Lung microvascular endothelial cell (primary cell): ENCODE measurements around the gene SYT15. TPM values are rescaled to one million over a fixed set of nuclear protein-coding genes. Genes with fewer than 3 reads are reported as not detected.
"Not testable (repeated sequence)": the region's sequence is repeated elsewhere in the genome, so short reads cannot be mapped to it uniquely, and the experiment has no call there.

ENCODE experiments used
- DNase-seq, 2 donors: peaks; one replicate each; pipeline versions ENCODE4 v3.0.0 to v3.0.0-alpha.2; 2010; ENCODE audit warnings: low read depth in 2 of 2
- total RNA-seq: library from RNA; depleted of rRNA; stranded (reverse); fragments of >200 nt; gene quantifications from 2 replicates; pipeline ENCODE4 v1.2.1, GENCODE V29; 2014

SYT15 gene
- 0.65 and 0.79 TPM in 2 replicates for total RNA-seq

DNA sequence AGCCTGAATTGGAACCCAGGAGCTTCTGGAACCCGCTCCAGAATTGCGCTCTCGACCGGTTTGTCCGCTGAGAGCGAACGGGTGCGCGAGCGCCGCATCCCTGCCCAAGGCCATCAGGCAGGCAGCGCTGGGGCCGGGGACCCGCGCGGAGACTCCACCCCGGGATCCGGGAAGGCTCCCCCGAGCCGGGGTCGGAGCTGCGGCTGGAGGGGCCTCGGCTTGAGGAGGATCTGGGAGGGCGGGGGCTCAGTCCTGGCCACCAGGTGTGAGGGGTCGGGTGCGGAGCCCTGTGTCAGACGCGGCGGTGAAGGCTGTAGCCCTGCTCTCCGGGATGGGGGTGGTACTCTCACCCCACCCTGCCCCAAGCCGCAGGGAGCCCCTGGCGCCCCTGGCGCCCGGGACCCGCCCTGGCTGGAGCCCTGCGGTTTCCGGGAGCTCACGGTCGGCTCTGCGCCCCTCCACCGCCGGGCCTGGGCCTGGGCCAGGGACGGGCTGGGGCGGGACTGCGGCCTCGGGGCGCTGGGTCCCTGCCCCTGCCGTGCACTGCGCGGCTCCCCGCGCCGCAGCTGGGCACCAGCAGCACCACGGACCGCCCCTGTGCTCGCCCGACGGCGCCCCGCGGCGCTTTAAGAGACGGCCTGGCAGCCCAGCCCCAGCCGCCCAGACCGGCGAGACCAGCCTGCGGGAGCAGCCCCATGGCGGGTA is at the start of gene SYT15:
Gene SYT15, plus strand, starts transcription at position 655 of the 705 bp plus-strand sequence. Its CDS starts 41 bp downstream, at position 696.
- not testable (repeated sequence) for DNase-seq

DNA sequence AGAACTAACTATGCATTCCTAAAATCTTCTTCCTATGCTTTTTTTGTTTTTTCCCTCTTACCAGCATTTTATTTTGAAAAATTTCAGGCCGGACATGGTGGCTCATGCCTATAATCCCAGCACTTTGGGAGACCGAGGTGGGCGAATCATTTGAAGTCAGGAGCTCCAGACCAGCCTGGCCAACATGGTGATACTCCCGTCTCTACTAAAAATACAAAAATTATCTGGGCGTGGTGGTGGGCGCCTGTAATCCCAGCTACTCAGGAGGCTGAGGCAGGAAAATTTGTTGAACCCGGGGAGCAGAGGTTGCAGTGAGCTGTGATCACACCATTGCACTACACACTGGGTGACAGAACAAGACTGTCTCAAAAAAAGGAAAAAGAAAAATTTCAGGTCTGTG is 49.2 kb upstream of the SYT15 start:
- not testable (repeated sequence) for DNase-seq

DNA sequence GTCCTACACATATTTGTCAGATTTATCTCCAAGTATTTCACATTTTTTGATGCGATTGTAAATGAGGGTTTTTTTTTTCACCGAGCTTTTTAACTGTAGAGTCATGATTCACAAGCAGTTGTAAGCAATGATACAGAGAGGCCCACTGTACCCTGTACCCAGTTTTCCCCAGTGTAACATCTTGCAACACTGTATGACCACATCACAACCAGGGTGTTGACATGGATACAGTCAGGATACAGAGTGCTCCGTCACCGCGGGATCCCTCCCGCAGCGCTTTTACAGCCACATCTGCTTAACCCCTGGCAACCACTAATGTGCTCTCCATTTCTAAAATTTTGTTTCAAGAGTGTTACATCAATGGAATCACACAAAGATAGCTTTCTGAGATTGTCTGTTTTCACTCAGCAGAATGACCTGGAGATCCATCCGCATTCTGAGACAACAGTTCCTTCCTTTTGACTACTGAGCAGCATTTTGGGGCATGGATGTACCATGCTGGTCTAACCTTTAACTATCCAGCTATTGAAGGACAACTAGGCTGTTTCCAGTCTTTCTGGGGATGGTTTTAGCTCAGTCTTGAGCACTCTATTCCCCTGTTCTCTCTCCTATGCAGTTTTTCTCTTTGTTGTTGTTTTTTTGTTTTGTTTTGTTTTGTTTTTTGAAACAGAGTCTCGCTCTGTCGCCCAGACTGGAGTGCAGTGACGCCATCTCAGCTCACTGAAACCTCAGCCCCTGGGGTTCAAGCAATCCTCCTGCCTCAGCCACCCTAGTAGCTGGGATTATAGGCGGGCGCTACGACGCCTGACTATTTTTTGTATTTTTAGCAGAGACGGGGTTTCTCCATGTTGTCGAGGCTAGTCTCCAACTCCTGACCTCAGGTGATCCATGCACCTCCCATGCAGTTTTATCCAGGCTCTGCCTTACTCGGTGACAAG is 48.4 kb upstream of the SYT15 start:
- DNase-seq, result no peak

DNA sequence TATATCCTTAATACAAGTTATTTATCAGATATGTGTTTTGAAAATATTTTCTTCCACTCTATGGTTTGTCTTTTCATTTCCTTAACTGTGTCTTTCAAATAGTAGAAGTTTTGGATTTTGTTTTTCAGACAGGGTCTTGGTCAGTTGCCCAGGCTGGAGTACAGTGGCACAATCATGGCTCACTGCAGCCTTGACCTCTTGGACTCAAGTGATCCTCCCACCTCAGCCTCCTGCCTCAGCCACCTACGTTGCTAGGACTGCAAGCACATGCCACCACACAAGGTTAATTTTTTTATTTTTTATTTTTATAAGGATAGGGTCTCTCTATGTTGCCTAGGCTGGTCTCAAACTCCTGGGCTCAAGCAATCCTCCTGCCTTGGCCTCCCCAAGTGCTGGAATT is 46.7 kb upstream of the SYT15 start:
- DNase-seq, result not testable (repeated sequence)

DNA sequence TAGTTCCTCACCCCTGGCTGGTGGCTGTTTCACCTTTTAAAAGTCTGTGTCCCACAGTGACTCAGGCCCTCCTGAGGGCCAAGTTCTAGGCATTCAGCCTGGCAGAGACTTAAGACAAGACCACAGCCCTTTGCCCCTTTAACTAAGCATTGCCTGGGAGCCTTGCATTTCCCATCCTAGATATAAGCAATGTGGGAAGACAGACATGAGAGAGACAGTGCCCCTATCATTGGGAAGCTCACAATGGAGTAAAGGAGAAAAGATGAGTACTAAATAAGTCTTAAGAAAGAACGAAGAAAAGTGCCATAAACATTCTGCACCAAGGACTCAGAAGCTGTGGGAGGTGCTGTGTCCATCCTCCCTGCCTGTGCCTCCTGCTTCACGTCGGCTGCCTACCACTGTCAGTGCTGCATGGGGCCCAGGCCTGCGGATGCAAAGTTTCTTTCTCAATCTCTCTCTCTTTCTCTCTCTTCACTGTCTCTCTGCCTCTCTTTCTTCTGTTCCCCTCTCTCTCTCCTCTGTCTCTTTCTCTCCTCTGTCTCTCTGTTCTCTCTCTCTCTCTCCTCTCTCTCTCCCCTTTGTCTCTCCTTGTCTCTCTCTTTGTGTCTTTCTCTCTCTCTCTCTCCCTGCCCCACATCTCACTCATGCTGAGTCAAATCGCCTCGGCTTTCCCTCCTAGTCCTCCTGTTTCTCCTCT is 44.0 kb upstream of the SYT15 start:
- no peak for DNase-seq

DNA sequence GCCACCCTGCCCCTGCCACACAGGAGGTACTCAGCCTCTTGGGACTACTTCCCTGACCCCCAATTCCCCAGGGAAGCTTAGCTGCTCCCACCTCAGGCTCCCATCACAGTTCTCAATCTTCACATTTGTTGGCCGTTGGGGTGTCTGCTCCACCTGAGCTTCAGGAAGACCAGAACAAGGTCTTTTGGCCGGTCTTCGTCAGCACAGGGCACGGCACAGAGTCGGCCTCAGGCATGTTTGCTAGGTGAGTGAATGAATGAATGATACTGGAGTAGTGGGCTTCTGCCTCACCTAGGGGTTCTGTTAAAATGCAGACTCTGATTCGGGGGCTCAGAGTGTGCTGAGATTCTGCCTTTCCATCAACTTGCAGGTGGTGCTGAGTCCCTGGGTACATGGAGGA is 42.8 kb upstream of the SYT15 start:
- DNase-seq, result no peak

DNA sequence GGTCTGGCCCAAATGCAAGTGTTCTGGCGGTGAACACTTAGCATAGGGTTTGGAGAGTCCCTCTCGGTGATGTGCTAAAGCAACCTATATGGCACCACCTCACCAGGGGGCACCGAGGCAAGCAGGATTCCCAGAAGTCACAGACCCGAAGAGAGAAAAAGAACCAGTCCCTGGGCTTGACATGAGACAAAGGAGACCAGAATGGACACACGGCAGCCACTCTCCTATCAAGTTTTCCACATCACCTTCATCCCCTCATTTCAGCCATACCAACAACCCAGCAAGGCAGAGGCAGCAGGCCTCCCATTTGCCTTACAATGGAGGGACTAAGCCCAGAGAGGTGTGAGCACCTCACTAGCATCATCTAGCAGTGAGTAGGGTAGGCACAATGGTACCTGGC is 42.1 kb upstream of the SYT15 start:
- DNase-seq, result no peak

DNA sequence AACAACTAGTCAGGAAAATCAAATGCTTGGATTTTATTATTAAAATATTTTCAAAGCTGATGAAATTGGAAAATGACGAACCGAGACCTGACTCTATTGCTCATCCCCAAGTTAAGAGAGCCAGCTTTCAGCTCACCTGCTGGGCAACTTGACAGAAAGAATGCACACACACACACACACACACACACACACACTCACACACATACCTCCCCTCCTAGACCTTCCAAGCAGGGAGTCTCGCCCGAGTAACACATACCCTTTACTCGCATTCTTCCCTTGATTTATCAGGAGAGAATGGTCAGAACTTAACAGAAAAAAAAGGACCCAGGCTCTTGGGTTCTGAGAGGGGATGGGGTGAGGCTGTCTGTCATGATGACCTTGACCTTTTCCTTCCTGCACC is 41.6 kb upstream of the SYT15 start:
- DNase-seq, result no peak

DNA sequence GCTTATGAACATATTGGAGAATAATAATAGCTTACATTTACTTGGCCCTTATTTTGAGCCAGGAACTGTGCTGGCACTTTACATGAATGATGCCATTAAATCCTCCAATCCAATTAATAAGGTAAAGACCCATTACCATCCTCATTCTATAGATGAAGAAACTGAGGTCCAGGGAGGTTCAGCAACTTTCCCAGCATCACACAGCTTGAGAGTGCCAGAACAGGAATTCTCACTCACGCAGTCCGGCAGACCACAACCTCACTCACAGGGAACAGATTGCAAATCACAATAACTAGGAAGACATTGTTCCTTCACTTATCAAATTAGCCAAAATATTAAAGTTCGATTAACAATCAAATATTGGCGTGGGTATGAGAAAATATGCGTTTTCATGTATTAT is 40.8 kb upstream of the SYT15 start:
- DNase-seq, result no peak

DNA sequence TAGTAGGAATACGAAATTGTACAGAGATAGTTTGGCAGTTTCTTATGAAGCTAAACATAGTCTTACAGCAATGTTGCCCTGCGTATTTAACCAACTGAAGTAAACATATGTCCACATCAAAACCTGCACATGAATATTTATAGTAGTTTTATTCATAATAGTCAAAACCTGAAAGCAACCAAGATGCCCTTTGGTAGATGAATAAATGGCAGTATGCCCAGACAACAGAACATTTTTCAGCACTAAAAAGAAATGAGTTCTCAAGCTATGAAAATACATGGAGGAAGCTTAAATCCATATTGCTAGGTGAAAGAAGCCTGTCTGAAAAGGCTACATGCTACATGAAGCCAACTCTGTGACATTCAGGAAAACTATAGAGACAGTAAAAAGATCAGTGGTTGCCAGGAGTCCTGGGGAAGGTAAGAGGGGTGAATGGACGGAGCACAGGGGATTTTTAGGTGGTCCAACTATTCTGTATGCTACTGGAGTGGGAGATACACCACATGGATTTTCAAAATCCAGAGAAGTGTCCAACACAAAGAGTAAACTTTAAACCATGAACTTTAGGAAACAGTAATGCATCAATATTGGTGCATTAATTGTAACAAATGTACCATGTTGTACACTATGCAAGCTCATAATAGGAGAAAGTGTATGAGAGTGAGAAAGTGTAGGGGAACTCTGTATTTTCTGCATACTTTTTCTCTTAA is 40.1 kb upstream of the SYT15 start:
- no peak for DNase-seq

DNA sequence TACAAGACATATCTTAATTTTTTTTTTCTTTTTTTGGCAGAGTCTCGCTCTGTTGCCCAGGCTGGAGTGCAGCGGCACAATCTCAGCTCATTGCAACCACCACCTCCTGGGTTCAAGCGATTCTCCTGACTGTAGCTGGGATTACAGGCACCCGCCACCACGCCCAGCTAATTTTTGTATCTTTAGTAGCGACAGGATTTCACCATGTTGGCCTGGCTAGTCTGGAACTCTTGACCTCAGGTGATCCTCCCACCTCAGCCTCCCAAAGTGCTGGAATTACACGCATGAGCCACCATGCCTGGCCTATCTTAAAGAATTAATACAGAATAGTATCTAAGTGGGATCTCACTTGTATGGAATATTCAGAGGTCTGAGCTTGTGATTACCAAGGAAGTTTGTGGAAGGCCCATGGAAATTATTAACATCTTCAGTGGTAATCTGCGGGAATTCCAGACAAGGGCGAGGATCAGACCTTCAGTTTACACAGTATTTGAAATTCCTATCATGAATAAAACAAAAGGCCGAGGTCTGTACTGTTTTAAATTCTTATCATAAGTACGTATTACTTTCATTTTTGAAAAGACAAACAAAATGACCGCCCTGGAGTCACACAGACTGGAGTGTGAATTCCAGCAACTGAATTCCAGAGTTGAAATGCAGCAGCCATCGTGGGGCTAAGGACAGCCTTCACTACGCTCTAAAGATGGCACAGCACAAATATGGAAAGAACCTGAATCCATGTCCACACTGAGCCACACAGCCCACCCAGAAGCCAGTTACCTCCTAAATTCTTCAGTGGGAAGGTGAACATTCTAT is 39.1 kb upstream of the SYT15 start:
- DNase-seq, result peak; percentile 40 to 60

DNA sequence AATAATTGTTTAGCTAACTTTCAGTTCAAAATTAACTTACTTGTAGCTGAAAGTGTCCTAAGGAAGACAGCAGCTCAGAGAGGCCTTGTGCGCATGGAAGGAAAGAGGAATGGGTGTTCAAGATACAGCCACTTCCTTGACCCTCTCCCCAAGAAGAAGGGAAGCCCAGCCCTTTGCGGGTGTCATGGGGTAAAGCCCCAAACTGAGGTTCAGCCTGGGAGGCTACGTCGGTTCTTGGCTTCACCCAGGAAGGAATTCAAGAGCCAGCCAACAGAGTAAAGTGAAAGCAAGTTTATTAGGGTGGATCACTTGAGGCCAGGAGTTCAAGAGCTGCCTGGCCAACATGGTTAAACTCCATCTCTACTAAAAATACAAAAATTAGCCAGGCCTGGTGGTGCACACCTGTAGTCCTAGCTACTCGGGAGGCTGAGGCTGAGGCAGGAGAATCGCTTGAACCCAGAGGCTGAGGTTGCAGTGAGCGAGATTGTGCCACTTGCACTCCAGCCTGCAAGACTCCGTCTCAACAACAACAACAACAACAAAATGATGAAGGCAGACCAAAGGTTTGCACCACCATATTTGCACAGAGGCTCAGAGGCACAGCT is 38.4 kb upstream of the SYT15 start:
- no peak for DNase-seq

DNA sequence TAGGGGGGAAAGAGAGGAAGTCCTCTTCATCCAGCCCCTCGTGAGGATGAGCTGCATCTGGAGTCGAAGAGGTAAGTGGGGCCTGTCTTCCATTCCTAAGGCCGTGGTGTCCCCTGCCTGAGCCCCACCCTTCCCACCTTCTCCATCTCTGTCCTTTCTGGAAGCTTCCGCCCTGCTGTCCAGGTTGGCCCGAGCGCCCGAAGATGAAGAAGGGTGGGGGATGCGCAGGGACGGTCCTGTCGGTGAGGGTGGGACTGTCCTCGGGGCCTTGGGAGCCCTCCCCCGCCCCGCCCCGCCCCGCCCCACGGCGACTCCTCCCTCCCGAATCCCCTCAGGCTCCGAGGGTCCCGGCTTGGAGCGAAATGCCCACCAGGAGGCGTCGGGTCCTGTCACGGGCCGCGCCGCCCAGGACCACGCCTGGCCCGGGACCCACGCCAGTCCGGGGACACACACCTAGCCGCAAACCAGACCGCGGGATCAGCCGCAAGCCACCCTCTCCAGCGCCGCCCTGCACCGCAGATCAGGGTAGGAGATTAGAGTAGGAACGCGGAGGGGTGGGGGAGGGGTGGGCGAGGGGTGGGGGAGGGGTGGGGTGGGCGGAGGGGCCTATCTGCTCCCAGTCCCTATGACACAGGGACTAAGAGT is 37.8 kb upstream of the SYT15 start:
- peak in 1 of 2 donors; percentile 50 for DNase-seq

DNA sequence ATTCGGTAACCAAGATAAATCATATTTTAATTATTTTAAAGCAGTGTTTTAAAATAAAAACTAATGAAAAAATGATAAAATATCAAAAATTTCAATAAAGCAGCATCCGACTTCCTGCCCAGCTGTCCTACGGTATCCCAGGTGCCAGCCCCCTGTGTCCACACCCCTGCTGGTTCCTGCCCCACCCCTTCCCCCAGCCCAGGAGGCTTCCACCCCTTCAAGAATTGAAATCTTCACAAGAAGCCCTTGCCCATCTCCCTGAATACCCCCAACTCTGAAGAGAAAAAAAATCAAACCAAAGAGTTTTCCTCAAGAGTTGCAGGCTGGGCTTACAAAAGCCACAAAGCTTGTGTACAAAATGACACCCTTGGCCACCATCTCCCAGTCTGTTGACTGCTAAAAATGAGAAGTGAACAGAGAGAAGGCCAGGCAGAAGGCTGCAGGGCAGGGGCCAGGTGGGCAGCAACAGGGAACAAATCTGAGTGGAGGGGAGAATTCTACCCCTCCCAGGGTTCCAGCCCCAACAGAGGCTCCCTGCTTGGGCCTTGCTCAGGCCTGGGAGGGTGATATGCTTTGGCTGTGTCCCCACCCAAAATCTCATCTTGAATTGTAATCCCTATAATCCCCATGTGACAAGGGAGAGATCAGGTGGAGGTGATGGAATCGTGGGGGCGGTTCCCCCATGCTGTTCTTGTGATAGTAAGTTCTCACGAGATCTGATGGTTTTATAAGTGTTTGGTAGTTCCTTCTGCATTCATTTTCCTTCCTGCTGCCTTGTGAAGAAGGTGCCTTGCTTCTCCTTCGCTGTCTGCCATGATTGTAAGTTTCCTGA is 37.0 kb upstream of the SYT15 start:
- DNase-seq, result no peak

DNA sequence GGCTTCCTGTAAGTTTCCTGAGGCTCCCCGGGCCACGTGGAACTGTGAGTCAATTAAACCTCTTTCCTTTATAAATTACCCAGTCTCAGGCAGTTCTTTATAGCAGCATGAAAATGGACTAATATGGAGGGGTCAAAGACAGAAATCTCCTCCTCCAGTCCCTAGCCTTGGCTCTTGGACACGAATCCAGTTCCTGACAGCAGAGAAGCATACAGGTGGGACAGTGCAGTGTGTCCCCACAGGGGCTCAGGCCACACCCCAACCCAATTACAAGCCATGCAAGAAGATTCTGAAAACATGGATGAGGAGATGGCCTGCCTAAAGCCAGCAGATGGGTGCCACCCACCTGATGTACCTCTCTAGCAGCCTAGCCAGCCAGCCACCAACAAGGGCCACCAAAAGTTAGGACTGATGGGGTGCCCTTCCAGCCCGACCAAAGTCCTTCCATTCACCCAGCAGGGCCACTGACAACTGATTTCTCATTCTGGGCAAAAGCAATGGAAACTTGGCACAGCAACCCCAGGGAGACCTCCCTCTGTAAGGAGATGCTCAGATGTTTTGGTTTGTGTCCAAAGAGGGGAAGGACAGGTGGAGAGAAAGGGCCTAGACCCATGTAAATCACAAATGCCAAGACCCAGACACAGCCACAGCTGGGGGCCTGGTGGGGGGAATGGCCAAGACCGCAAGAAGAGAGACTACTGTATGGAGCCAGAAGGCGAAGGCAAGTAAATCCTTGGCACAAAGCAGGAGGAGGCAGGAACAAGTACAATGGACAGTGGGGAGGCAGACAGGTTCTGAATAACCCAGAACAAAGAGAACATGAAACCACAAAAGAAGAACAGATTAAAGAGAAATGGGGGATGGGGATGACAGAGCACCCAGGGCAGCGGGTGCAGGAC is 36.1 kb upstream of the SYT15 start:
- no peak for DNase-seq

DNA sequence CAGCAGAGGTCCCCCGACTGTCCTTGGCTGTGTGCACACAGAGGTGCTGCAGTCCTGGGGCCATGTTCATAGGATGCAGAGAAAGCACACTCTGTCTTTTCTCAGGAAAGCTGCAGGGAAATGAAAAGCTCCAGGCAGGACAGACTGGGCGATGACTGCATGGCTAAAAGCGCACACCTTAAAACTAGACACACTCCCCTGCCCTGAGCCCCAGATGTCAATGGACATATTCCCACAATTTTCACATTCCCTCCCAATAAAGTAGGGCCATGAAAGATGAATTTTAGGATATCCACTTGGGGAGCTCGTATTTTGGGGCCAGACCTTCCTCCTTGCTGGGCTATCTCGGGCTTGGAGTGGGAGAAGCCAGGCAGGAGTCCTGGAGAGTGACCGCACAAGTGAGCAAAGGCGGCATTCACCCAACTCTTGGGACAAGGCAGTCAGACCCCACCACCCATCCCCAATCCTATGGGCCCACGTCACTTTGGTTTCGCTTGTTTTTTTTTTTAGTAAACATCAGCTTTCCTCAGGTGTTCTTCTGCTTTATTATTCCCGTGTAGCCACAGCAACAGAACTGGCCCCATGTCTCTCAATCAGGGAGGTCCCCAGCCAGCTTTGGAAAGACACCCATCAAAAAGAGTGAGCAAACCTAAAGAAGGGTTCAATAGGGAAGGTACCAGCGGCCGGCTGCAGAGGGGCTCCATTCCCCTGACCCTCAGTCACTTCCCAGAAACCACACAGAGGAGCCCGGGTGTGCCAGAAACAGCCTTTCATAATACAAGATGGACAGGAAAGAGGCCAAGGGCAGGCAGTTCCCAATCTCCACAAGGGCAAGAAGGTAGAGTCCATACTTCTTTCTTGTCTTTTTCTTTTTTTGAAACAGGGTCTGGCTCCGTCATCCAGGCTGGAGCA is 35.2 kb upstream of the SYT15 start:
- no peak for DNase-seq
